Medulla oblongata (tissue), 1 donor: ENCODE data around the gene RPS14.
"Not testable (repeated sequence)": the region's sequence is repeated elsewhere in the genome, so short reads cannot be mapped to it uniquely, and the experiment has no call there.

ENCODE experiments used
- DNase-seq: peaks from one replicate; pipeline ENCODE4 v3.0.0-alpha.2; 2015; ENCODE audit errors: extremely low spot score

RPS14 gene

GRCh38 chr5:150479416-150479815 lies 29.9 kb upstream of the RPS14 start:
- DNase-seq = no peak

DNA sequence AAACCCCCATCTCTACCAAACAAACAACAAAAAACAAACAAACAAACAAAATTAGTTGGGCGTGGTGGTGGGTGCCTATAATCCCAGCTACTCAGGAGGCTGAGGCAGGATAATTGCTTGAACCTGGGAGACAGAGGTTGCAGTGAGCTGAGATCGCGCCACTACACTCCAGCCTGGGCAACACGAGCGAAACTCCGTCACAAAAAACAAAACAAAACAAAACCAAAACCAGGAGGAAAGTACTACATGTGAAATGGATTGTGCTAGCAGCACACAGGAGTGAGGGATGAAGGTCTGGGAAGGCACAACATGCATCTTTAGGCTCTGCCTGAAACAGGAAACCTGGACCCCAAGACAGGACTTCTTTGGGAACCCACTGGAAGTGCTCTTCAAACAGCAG lies 27.0 kb upstream of the RPS14 start:
- DNase-seq = not testable (repeated sequence)

DNA sequence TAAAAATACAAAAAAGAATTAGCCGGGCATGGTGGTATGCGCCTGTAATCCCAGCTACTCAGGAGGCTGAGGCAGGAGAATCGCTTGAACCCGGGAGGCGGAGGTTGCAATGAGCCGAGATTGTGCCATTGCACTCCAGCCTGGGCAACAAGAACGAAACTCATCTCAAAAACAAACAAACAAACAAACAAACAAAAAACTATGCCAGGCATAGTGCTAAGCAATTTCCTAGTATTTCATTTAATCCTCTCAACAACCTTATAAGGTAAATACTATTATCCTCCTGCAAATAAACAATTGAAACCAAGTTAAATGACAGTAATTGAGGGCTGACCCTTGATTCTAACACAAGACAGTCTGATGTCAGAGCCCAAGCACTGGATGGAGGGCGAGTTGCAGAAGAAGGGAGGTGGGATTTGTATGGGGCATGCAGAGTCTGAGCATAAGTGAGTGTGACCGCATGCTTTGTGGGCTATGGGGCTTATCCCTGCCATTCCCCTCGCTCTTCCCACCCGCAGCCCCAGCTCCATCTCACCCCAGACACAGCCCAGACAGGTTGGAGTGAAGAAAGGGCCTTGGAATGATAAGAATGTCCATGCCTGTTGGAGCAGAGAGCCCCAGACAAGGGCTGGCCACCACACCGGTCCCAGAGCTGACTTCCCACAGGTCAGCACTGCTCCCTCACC lies 24.3 kb upstream of the RPS14 start:
- DNase-seq = no peak

DNA sequence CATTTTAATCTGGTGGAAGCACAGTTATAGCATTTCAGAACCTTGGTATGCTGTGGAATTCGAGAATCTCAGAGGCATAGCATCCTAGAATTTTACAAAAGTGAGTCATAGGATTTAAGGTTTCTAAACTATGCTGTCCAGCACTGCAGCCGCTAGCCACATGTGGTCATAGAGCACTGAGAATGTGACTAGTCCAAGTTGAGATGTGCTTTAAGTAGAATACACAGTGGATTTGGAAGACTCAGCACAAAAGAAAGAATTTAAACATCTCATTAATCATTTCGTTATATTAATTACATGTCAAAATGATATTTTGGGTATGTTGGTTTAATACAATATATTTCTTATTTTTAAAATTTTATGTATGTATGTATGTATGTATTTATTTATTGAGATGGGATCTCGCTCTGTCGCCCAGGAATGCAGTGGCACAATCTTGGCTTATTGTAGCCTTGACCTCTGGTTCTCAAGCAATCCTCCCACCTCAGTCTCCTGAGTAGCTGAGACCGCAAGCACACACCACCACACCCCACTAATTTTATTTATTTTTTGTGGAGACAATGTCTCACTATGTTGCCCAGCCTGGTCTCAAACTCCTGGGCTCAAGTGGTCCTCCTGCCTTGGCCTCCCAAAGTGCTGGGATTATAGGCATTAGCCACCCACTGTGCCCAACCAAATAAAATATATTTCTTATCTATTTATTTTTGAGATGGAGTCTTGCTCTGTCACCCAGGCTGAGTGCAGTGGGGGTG lies 20.4 kb upstream of the RPS14 start:
- no peak for DNase-seq

DNA sequence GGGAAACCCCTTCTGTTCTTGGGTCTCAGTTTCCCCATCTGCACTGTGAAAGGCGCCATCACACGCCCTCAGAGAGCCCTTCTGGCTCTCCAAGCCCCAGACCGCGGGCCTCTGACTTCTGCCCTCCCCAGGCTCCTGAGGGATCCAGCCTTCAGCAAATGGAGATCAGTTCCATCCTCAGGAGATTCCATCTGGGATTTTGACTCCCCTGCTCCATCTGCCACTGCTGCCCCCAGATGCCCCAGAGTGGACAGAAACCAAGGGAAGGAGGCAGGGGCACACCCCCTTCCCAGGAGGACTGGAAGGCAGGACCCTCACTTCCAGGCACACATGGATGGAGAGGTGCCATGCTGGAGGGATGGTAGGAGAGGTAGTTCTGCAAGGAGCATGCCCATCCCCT lies 18.7 kb upstream of the RPS14 start:
- DNase-seq = no peak

GRCh38 chr5:150465927-150466326 lies 16.4 kb upstream of the RPS14 start:
- DNase-seq = no peak

DNA sequence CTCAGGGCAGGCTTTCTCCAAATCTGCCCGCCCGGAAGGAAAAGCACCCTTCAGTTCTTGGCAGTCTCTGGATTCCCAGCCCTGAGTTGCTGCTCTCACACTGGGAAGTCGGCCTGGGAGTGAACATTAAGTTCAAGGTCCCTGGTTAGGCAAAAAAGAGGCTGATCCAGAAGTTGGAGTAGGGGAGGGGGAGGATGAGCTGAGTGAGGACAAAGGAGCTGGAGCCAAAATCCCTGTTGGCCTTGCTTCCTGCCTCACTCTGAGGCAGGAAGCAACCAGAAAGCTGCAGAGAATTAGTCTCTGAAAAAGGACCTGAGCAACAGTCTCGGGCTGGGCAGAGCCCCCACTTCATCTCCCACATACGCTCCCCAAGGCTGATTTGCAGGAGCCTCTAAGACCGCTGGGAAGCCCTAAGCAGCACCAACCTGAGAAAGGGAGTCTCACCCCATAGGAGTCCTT lies 15.0 kb upstream of the RPS14 start:
- DNase-seq = peak; percentile 48

DNA sequence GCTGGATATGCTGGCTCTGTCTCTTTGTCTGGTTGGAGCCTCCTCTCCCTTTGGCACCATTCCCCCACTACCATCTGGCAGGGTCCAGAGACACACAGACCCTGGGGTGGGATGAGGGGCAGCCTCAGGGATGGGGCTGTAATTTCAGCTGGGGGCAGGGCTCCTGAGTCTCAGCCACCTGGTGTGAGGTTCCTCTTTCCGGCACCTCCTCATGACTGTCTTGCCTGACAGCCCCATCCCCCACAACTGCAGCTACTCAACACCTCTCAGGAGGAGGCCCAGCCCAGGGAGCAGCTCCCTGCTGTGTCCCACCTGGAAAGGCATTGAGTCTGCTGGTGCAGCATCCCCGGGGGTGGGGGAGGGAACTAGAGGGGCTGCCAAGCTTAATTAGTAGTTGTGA lies 11.7 kb upstream of the RPS14 start:
- DNase-seq = no peak

DNA sequence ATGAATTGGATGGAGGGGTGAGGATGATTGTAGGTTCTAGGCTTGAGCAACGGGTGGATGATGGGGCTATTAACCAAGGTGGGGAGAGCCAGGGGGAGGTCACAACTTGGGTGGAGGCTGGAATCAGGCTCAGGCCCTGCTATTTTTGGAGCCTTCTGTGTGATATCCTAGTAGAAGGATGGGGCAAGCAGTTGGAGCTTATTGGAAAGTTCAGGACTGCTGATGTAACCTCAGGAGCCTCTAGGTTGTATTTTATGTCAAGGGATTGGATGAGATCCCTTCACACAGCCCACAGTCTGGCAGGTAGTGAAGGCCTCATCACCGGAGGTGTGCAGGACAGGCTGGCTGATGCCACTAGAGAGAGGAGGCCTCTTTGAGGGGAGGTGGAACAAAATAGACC lies 11.2 kb upstream of the RPS14 start:
- DNase-seq = no peak

DNA sequence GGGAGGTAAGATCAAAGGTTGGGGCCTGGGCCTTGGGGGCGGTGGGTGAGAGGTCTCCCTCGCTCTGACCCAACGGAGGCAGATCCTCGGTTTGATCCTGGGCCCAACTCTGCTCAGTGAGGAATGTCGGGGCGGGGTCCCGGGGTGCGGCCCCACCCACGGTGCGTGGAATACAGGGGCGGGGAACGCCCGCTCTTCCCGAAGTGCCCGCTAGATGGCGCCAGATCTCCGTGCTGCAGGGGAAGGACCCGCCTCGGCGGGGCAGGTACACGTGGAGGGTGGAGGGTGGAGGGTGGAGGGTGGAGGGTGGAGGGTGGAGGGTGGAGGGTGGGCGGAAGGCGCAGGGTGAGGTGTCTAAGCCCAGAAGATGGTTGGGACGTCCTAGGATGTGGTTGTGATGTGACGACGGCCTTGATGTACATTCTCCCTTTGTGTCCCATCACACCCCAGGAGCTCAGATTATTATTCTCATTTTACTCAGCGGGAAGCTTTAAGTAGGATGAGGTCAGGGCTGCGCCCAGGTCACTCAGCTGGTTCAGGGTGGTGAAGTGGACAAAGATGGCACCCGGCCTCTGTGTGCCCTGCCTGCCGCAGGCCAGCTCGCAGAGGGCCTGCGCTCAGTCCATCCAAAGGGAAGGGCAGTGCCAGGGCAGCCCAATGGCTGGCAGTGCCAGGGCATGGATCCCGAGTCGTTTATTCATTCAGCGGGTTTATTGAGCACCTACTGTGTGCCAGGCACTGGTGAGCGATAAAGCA lies 9.4 kb upstream of the RPS14 start:
- peak; percentile 70 for DNase-seq

DNA sequence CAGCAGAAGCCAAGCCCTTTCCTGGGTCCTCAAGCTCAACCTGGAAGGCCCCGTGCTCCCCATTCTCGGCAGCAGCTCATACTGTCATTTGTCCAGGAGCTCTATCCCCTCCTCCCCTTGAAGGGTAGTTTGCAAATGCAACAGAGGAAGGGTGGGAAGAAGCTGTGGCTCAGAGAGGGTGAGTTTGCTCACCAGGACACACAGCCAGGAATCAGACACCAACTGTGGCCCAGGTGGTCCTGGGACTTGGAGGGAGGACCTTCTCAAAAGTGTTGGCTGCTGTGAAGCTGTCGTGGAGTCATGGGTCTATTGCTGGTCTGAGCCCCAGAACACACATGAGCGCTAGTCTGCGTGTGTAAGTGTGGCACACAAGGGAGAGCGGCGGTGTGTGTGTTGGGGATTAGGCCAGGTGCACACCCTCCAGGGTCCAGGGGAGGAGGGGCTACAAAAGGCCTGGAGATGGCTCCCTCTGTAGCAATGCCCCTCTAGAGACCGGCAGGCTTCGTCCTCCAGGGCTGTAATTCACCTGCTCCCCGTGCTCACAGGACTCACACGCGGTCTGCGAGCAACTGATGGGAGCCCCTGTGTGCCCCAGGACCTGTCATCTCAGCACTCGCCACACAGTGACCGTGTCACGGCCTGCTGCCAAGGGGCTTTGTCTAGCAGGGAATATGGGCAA lies 8.2 kb upstream of the RPS14 start:
- no peak for DNase-seq

- DNase-seq = no peak
These were observed 7.6 kb upstream of the RPS14 start for GRCh38 chr5:150457121-150457520.

GRCh38 chr5:150454492-150455229 lies 5.1 kb upstream of the RPS14 start:
- no peak for DNase-seq

DNA sequence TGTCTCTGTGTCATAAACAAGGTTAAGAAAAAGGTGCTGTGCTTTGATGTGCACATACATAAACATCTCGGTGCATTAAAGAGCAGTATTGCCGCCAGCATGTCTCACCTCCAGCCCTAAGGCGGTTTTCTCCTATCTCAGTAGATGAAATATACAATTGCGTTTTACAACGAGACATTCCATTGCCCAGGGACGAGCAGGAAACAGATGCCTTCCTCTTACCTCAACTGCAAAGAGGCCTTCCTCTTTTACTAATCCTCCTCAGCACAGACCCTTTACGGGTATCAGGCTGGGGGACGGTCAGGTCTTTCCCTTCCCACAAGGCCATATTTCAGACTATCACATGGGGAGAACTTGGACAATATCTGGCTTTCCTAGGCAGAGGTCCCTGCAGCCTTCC lies 4.5 kb upstream of the RPS14 start:
- DNase-seq = not testable (repeated sequence)

GRCh38 chr5:150452914-150453313 lies 3.4 kb upstream of the RPS14 start:
- no peak for DNase-seq

DNA sequence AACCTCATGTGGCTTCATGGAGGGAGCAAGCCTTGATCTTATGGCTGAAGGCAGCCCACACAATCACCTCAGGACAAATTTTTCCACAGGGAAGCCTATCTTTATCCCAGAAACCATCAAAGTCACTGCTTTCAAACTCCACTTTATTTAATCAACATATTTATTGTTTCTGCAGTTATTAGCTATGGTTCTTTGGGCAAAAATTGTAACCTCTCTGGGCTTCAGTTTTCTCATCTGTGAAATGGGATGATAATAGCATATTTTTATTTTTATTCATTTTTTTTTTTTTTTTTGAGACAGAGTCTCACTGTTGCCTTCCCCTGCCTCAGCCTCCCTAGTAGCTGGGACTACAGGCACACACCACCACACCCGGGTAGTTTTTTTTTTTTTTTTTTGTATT lies 2.1 kb upstream of the RPS14 start:
- no peak for DNase-seq

DNA sequence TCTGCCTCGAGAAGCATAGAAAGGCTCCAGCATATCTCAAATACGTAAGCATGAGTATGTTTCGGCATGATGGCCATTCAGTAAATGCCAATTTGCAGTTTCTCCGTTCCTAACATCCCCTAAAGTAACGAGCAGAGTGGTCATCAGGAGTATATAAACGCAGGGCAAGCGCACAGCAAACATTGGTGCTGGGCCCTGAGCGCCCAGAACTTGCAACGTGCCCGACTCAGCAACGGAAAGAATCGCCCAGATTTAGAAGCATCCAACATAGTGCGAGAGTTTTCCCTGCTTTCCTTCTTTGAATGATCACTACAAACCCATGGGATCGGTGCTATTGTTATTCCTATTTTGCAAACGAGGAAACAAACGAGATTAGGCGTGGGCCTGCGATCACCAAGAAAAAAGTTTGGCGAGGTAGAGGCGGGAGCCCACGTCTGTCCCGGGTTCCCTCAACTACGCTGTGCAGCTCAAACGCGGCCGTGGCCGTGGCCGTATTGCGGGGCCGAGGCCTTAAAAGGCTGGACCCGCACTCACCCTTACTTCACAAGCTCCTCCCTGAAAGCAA lies 505 bp downstream of the RPS14 start:
- DNase-seq = no peak

GRCh38 chr5:150448334-150448733 lies 1.2 kb downstream of the RPS14 start:
- no peak for DNase-seq

GRCh38 chr5:150447188-150447587 lies 2.4 kb downstream of the RPS14 start:
- no peak for DNase-seq

DNA sequence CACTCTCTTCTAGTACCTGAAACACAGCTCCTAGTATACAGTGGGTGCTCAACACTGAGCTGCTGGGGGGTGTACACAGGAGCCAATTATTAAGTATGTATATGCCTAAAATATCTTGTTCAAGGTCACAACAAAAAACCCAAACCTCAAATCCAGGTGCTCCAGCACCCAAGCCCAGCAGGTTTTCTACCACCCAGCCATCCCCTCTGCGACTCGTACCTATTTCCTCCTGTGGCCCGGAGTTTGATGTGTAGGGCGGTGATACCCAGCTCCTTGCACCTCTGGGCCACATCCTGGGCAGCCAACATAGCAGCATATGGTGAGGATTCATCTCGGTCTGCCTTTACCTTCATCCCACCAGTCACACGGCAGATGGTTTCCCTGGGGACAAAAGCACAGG lies 3.0 kb downstream of the RPS14 start:
- no peak for DNase-seq

DNA sequence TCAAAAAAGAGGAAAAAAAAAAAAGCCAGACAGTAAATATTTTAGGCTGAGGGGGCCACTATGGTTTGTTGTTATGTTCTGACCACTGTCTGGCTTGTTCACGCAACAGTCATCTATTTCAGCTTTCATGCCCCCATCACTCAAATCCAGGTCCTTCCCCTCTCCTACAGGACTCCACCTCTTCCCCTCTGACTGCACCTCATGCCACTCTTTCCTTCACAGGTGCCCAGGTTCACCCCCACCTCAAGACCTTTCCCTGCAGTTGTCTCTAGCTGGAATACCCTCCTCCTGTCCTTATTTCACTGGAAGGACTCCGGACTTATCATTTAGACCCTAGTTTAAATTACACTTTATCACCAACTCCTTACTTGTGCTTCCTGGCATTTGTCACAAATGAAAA lies 3.5 kb downstream of the RPS14 start:
- DNase-seq = no peak
